Ovary (tissue), 3 donors: ENCODE results near the gene XKR3.
"Not testable (repeated sequence)": the region's sequence is repeated elsewhere in the genome, so short reads cannot be mapped to it uniquely, and the experiment has no call there.

Experiments
- CTCF ChIP-seq, 3 donors: fragments of 450-650 bp in 2 of 3; fragments of 200-600 bp in 1 of 3; IDR thresholded peaks; one replicate each; pipeline versions ENCODE4 v1.5.1 to v1.8.0; 2016 to 2022; ENCODE audit warnings: antibody characterized with exemption in 3 of 3, mild to moderate bottlenecking in 1 of 3
- EP300 ChIP-seq: sonication (generic); formaldehyde crosslinking; IDR thresholded peaks from one replicate; pipeline ENCODE4 v1.6.1; 2017; ENCODE audit warnings: antibody characterized with exemption
- POLR2A ChIP-seq: fragments of 450-650 bp; IDR thresholded peaks from one replicate; pipeline ENCODE4 v1.6.1; 2017; ENCODE audit warnings: antibody characterized with exemption, mild to moderate bottlenecking, moderate library complexity
- donor health status: DM: no; HTN: no; CAD: no.

DNA sequence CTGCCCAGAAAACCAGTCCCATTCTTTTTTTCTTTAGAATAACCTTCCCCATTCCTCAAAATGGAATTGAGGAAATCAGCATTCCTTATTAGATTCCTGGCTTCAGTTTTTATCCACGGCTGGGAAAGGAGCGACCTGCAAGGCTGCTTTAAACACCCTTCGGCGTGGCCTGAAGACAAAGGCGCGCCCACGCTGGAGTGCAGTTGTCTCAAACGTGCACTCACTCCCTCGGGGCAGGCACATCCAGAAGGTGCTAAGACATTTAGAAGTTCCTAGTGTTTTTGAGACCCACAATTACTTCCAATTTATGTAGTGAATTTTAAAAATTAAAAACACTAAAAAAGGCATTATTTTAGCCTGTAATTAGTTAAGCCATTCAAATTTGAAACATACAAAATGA is 31.6 kb upstream of the XKR3 start:
- TF ChIP-seq CTCF (IDR thresholded peaks at IDR 0.05); EP300; POLR2A: not testable (repeated sequence)
